ENCODE measurements around the gene RPN2. TPM values are rescaled to one million over a fixed set of nuclear protein-coding genes. Genes with fewer than 3 reads are reported as not detected.

The RPN2 gene
- total RNA-seq, 4 donors from 2014 or later = 89.7 to 125 (median 111) TPM

GRCh38 chr20:37189416-37190016, 10.4 kb downstream of the RPN2 start:
- Histone ChIP-seq H3K4me3 (no peak overlapping the region), H3K9me3 (no peaks in the 10 kb centered on the region), H3K36me3 (peaks cover 9 to 46% (median 30%) of the 10 kb centered on the region in 4 donors), H3K27ac (replicated peaks in 1 of 4) (peak overlapping the region; percentile 22 to 54 (median 42)), H3K27me3 (no peaks in the 10 kb centered on the region), H3K4me1 (peaks cover 29 to 61% (median 56%) of the 10 kb centered on the region in 4 donors)
- intact Hi-C loops (cut with DNase I) = loop anchor here (10.0 kb wide), 1 partner anchor 85 kb away; no protein-coding TSS in a partner anchor
- DNase-seq (ENCODE audit: extremely low spot score) = no peak
- TF ChIP-seq POLR2AphosphoS5 (IDR thresholded peaks at IDR 0.05) = no peak
- no peak for TF ChIP-seq EP300 (IDR thresholded peaks at IDR 0.05)
- no peak for TF ChIP-seq CTCF (IDR thresholded peaks at IDR 0.05)
- TF ChIP-seq POLR2A (IDR thresholded peaks at IDR 0.05; ENCODE audit: low read depth) = no peak
- 37% methylated on average over 6 of the region's 6 CpGs for WGBS

- intact Hi-C loops (cut with DNase I) = loop anchor here (10.0 kb wide), 1 partner anchor 84 kb away; no protein-coding TSS in a partner anchor
- 77% methylated on average over 9 of the region's 9 CpGs for WGBS
Measured at GRCh38 chr20:37190354-37191112, 11.4 kb downstream of the RPN2 start.

GRCh38 chr20:37192137-37192854, 13.2 kb downstream of the RPN2 start:
- Histone ChIP-seq H3K36me3 (peaks cover 0 to 21% (median 9%) of the 10 kb centered on the region in 4 donors), H3K27me3 (no peaks in the 10 kb centered on the region), H3K27ac (replicated peaks in 1 of 4) (peak overlapping the region in 1 of 4 donors; percentile 18), H3K4me3 (no peak overlapping the region), H3K9me3 (no peaks in the 10 kb centered on the region), H3K4me1 (peaks cover 33 to 69% (median 67%) of the 10 kb centered on the region in 4 donors)
- DNase-seq (ENCODE audit: extremely low spot score) = peak; percentile 95
- intact Hi-C loops (cut with DNase I) = loop anchor here (10.0 kb wide), 1 partner anchor 83 kb away; no protein-coding TSS in a partner anchor
- 29% methylated on average over 4 of the region's 5 CpGs for WGBS
- TF ChIP-seq POLR2AphosphoS5 (IDR thresholded peaks at IDR 0.05) (peak; percentile 59 to 66), EP300 (IDR thresholded peaks at IDR 0.05) (no peak), CTCF (IDR thresholded peaks at IDR 0.05) (peak; percentile 91 to 94 (median 93))

More at GRCh38 chr20:37190354-37191112, 11.4 kb downstream of the RPN2 start:
- DNase-seq (ENCODE audit: extremely low spot score) = no peak
- Histone ChIP-seq H3K27ac (replicated peaks in 1 of 4) (peak overlapping the region; percentile 22 to 54 (median 42)), H3K9me3 (no peaks in the 10 kb centered on the region), H3K4me1 (peaks cover 33 to 71% (median 65%) of the 10 kb centered on the region in 4 donors), H3K4me3 (no peak overlapping the region), H3K27me3 (no peaks in the 10 kb centered on the region), H3K36me3 (peaks cover 8 to 36% (median 19%) of the 10 kb centered on the region in 4 donors)
- no peak for TF ChIP-seq EP300 (IDR thresholded peaks at IDR 0.05)
- no peak for TF ChIP-seq CTCF (IDR thresholded peaks at IDR 0.05)
- no peak for TF ChIP-seq POLR2A (IDR thresholded peaks at IDR 0.05; ENCODE audit: low read depth)
- no peak for TF ChIP-seq POLR2AphosphoS5 (IDR thresholded peaks at IDR 0.05)

GRCh38 chr20:37193226-37193625, 14.1 kb downstream of the RPN2 start:
- intact Hi-C loops (cut with DNase I) = loop anchor here (10.0 kb wide), 1 partner anchor 82 kb away; no protein-coding TSS in a partner anchor
- TF ChIP-seq CTCF (IDR thresholded peaks at IDR 0.05) (no peak), EP300 (IDR thresholded peaks at IDR 0.05) (no peak), POLR2A (IDR thresholded peaks at IDR 0.05; ENCODE audit: low read depth) (no peak), POLR2AphosphoS5 (IDR thresholded peaks at IDR 0.05) (no peak)
- Histone ChIP-seq H3K27ac (replicated peaks in 1 of 4) (no peak overlapping the region), H3K4me3 (no peak overlapping the region), H3K27me3 (no peaks in the 10 kb centered on the region), H3K9me3 (no peaks in the 10 kb centered on the region), H3K36me3 (peaks cover 0 to 18% (median 3%) of the 10 kb centered on the region in 4 donors), H3K4me1 (peaks cover 33 to 73% (median 67%) of the 10 kb centered on the region in 4 donors)
- WGBS = 69% methylated on average over 3 of the region's 3 CpGs
- DNase-seq (ENCODE audit: extremely low spot score) = no peak
